ENCODE measurements around the gene SEPTIN5. TPM values are rescaled to one million over a fixed set of nuclear protein-coding genes. Genes with fewer than 3 reads are reported as not detected.

The SEPTIN5 gene
- total and polyA plus RNA-seq, 2 experiments from 2014 or later, result 4.3 to 17.2 TPM

- no peak for ATAC-seq
- no peak overlapping the region for H3K27ac ChIP-seq (ENCODE audit: low read depth)
Measured at GRCh38 chr22:19739448-19739895, 25.2 kb downstream of the SEPTIN5 start.

GRCh38 chr22:19739911-19740449 is 25.7 kb downstream of the SEPTIN5 start:
- ATAC-seq (no peak), DNase-seq (ENCODE audit: low spot score) (no peak)
- 0 out of 4 replicates have a peak, but pooled peaks of 1 of the 2 experiments have one; percentile 8 for TF ChIP-seq CTCF (conservative IDR thresholded peaks at IDR 0.05; ENCODE audit: low read depth in 2 of 2)
- TF ChIP-seq ZNF331 (CRISPR knock-in tag; IDR thresholded peaks at IDR 0.05; ENCODE audit: low read depth), result no peak
- Histone ChIP-seq H4K20me1 (replicated peaks; ENCODE audit: insufficient read depth) (no peaks in the 10 kb centered on the region), H3K4me2 (no peak overlapping the region), H3F3A (replicated peaks; ENCODE audit: low read depth) (no peaks in the 10 kb centered on the region), H3K27me3 (ENCODE audit: insufficient read depth) (no peaks in the 10 kb centered on the region), H3K36me3 (ENCODE audit: insufficient read depth) (no peaks in the 10 kb centered on the region), H3K79me2 (replicated peaks; ENCODE audit: insufficient read depth) (no peaks in the 10 kb centered on the region), H2AFZ (no peak overlapping the region), H3K4me3 (no peak overlapping the region), H3K9me2 (ENCODE audit: insufficient read depth) (no peaks in the 10 kb centered on the region), H3K27ac (ENCODE audit: low read depth) (no peak overlapping the region), H3K4me1 (ENCODE audit: insufficient read depth) (no peaks in the 10 kb centered on the region)
- no peak overlapping the region for H3K27ac Mint-ChIP-seq
- H3K4me3 Mint-ChIP-seq, result no peak overlapping the region
- peaks cover 8% of the 10 kb centered on the region for H3K27me3 Mint-ChIP-seq (ENCODE audit: insufficient read depth, low read depth, poor library complexity)
- H3K36me3 Mint-ChIP-seq (ENCODE audit: low read depth), result no peaks in the 10 kb centered on the region
- H3K4me1 Mint-ChIP-seq, result peaks cover 9% of the 10 kb centered on the region
- no peaks in the 10 kb centered on the region for H3K9me3 Mint-ChIP-seq

More at GRCh38 chr22:19739448-19739895, 25.2 kb downstream of the SEPTIN5 start:
- no peaks in the 10 kb centered on the region for H3K27me3 ChIP-seq (ENCODE audit: insufficient read depth)
- H3K36me3 ChIP-seq (ENCODE audit: insufficient read depth), result no peaks in the 10 kb centered on the region
- TF ChIP-seq EZH2 (IDR thresholded peaks at IDR 0.05; ENCODE audit: low read depth, unreplicated experiment), result no peak
- Mint-ChIP-seq H3K27me3 (ENCODE audit: insufficient read depth, low read depth, poor library complexity) (peaks cover 8% of the 10 kb centered on the region), H3K4me1 (peaks cover 6% of the 10 kb centered on the region), H3K27ac (no peak overlapping the region), H3K9me3 (no peaks in the 10 kb centered on the region), H3K4me3 (no peak overlapping the region), H3K36me3 (ENCODE audit: low read depth) (no peaks in the 10 kb centered on the region)
- H3F3A ChIP-seq (replicated peaks; ENCODE audit: low read depth), result no peaks in the 10 kb centered on the region
- no peaks in the 10 kb centered on the region for H3K9me2 ChIP-seq (ENCODE audit: insufficient read depth)
- no peaks in the 10 kb centered on the region for H4K20me1 ChIP-seq (replicated peaks; ENCODE audit: insufficient read depth)
- H3K4me1 ChIP-seq (ENCODE audit: insufficient read depth), result no peaks in the 10 kb centered on the region
- no peak overlapping the region for H2AFZ ChIP-seq
- no peak overlapping the region for H3K4me3 ChIP-seq
- H3K4me2 ChIP-seq, result no peak overlapping the region
- H3K79me2 ChIP-seq (replicated peaks; ENCODE audit: insufficient read depth), result no peaks in the 10 kb centered on the region
- DNase-seq (ENCODE audit: low spot score), result no peak

- no peak overlapping the region for H2AFZ ChIP-seq
- no peaks in the 10 kb centered on the region for H3K27me3 ChIP-seq (ENCODE audit: insufficient read depth)
- H3K27ac ChIP-seq (ENCODE audit: low read depth), result no peak overlapping the region
- H3K4me3 ChIP-seq, result no peak overlapping the region
- H3F3A ChIP-seq (replicated peaks; ENCODE audit: low read depth), result no peaks in the 10 kb centered on the region
- H3K9me2 ChIP-seq (ENCODE audit: insufficient read depth), result no peaks in the 10 kb centered on the region
- no peaks in the 10 kb centered on the region for H3K9me3 Mint-ChIP-seq
- no peaks in the 10 kb centered on the region for H4K20me1 ChIP-seq (replicated peaks; ENCODE audit: insufficient read depth)
- peaks cover 9% of the 10 kb centered on the region for H3K4me1 Mint-ChIP-seq
- no peak for DNase-seq (ENCODE audit: low spot score)
- H3K4me3 Mint-ChIP-seq, result no peak overlapping the region
- no peak for ATAC-seq
- no peaks in the 10 kb centered on the region for H3K36me3 ChIP-seq (ENCODE audit: insufficient read depth)
- no peak overlapping the region for H3K4me2 ChIP-seq
- H3K27ac Mint-ChIP-seq, result no peak overlapping the region
- no peaks in the 10 kb centered on the region for H3K4me1 ChIP-seq (ENCODE audit: insufficient read depth)
- no peaks in the 10 kb centered on the region for H3K79me2 ChIP-seq (replicated peaks; ENCODE audit: insufficient read depth)
- peaks cover 6% of the 10 kb centered on the region for H3K27me3 Mint-ChIP-seq (ENCODE audit: insufficient read depth, low read depth, poor library complexity)
- no peaks in the 10 kb centered on the region for H3K36me3 Mint-ChIP-seq (ENCODE audit: low read depth)
- TF ChIP-seq JUNB (IDR thresholded peaks at IDR 0.05; ENCODE audit: unreplicated experiment), result no peak
- TF ChIP-seq STAT1 (IDR thresholded peaks at IDR 0.05; ENCODE audit: unreplicated experiment), result no peak
- no peak for TF ChIP-seq NANOG (IDR thresholded peaks at IDR 0.05; ENCODE audit: borderline replicate concordance)
- no peak for TF ChIP-seq CREB1 (CRISPR knock-in tag; IDR thresholded peaks at IDR 0.05; ENCODE audit: low read depth)
- no peak for TF ChIP-seq ETS1 (IDR thresholded peaks at IDR 0.05)
Measured at GRCh38 chr22:19740586-19740985, 26.3 kb downstream of the SEPTIN5 start.
